Activated naive CD8-positive, alpha-beta T cell treated with anti-CD3 and anti-CD28 coated beads, Interleukin-2, amount 50 U/mL, for 16 hours (primary cell): ENCODE data around the gene EP300.
"Not testable (repeated sequence)": the region's sequence is repeated elsewhere in the genome, so short reads cannot be mapped to it uniquely, and the experiment has no call there.

Experiments used
- DNase-seq: peaks from one replicate; pipeline ENCODE4 v3.0.0-alpha.2; 2020; ENCODE audit warnings: low read depth, low spot score

EP300 gene

DNA sequence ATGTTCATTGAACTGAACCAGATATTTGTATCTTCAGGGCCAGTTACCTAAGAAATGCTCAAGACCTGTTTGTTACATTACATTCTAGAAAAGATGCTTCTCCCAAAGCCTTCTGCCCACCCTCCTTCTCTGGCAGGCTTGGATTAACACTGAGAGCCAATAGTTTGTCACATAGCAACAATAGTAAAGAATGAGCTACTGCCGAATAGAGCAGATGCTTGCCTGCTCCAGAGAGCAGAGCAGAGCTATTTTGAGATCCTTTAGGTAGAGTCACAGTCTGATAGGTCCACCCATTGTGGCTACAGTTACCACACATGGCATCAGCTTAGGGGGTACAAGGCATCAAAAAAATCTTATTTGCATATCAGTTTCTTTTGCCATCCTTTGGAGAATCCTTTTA is 13.5 kb upstream of the EP300 start:
- no peak for DNase-seq

DNA sequence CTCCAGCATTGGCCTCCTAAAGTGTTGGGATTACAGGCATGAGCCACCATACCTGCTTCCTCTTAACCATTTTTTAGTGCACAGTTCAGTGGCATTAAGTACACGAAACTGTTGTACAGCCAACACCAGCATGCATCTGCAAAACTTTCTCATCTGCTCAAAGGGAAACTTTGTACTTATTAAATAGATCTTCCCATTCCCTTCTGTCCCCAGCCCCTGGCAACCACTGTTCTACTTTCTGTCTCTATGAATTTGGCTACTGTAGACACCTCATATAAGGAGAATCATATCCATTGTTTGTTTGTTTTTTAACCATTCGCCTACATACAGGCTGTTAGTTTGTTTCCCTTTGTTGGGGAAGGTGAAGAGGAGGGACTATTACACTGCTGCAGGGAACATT is 6.5 kb upstream of the EP300 start:
- no peak for DNase-seq

DNA sequence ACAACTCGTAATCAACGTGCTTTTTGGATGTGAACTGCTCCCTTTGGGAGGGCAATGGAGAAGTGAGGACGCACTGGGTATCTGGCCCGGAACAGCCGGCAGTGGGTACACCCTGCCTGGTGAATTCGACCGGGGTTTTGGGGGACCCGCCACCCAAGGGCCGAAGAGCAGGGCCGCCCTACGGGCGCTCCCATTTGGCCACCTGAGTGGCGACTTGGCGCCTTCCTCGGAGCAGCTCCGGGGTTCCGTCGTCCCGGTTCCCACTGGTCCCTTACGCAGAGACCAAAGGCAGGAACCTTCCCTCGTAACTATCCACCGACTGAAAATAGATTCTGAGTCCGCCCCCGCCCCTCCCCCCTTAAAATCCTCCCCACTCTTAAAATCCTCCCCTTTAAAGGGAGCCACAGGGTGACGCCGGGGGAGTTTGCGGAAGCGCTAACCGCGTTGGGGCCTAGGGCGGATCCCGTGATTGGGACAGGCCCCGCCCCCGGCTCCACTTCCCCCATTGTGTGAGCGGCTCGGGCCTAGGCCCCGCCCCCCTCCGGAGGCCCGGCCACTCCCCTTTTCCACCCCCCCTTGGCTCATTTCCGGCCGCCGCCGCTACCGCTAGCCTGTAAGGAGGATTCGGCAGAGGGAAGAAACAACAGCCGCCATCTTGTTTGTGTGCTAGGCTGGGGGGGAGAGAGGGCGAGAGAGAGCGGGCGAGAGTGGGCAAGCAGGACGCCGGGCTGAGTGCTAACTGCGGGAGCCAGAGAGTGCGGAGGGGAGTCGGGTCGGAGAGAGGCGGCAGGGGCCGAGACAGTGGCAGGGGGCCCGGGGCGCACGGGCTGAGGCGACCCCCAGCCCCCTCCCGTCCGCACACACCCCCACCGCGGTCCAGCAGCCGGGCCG is 1.0 kb upstream of the EP300 start:
- DNase-seq, result peak; percentile 99

DNA sequence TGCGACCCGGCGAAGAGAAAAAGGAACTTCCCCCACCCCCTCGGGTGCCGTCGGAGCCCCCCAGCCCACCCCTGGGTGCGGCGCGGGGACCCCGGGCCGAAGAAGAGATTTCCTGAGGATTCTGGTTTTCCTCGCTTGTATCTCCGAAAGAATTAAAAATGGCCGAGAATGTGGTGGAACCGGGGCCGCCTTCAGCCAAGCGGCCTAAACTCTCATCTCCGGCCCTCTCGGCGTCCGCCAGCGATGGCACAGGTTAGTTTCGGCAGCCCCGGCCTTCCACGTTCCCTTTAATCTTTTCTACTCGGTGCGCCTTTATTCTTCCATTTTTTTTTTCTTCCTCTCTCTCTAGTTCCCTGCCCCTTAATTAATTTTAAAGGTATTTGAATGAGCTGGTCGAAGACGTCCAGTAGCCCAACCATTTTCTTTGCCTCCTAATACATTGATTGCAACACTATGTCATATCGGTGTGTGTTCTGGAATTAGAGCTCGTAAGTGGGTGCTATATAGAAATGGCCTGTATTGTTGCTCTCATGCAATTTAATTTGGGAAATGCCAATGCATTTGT is 537 bp downstream of the EP300 start:
- DNase-seq, result no peak

DNA sequence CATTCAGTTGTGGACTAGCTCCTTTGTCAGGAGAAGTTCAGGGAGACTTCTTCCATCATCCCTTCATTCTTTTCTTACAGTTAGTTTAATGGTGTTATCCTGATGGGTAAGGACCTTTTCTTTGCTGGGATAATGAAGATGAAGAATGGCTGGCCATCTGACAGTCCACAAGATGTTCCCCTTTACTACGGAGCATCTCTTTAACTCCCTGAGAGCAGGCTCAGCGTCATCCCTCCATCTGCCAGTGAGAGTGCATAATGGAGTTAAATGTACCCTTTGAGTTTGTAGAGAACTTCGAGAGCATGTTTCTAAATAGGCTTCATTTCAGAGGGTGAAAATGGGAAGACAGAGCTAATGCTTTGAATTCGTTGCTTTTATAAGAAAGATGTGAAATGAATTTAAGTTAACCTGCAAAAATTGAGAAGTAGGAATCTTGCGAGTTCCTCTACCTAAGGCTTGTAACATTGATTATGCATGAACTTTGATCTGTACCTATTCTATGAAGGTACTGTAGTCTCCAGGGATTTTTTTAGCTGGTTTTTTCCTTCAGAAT is 1.7 kb downstream of the EP300 start:
- no peak for DNase-seq

DNA sequence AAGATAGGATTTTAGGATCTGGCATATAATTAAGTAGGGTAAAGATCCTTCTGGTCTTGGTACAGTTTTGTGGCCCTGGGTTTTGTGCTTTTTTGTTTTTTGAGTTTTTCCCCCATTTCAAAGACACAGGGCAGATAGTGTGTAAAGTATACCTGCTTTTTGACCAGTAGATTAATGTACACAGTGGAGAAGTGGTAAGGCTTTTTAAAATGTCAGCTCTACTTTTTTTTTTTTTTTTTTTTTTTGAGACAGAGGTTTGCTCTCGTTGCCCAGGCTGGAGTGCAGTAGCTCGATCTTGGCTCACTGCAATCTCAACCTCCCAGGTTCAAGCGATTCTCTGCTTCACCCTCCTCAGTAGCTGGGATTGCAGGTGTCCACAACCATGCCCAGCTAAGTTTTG is 4.0 kb downstream of the EP300 start:
- no peak for DNase-seq

DNA sequence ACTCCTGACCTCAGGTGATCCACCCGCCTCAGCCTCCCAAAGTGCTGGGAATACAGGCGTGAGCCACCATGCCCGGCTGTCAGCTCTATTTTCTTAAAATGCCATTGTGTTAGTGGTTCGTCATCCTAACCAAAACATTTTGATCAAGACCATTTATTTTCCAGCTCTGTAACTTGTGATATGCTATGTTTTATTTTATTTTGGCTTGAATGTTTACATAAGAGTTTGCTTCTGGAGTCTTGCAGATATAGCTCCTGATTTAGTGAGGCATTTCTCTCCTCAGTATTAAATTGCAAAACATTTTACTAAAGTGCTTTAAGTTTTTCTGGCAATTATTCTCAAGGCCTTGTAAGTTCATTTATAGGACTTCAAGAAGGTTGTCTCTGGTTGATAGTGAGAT is 4.4 kb downstream of the EP300 start:
- DNase-seq, result no peak

DNA sequence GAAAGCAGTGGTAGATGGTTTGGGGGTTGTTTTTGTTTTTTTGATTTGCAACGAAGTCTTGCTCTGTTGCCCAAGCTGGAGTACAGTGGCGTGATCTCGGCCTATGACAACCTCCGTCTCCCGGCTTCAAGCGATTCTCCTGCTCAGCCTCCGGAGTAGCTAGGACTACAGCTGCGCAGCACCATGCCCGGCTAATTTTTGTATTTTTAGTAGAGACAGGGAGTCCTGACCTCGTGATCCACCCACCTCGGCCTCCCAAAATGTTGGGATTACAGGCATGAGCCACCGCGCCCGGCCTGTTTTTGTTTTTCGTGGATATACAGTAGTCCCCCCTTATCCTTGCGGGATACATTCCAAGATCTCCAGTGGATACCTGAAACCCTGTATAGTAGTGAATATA is 6.6 kb downstream of the EP300 start:
- no peak for DNase-seq

DNA sequence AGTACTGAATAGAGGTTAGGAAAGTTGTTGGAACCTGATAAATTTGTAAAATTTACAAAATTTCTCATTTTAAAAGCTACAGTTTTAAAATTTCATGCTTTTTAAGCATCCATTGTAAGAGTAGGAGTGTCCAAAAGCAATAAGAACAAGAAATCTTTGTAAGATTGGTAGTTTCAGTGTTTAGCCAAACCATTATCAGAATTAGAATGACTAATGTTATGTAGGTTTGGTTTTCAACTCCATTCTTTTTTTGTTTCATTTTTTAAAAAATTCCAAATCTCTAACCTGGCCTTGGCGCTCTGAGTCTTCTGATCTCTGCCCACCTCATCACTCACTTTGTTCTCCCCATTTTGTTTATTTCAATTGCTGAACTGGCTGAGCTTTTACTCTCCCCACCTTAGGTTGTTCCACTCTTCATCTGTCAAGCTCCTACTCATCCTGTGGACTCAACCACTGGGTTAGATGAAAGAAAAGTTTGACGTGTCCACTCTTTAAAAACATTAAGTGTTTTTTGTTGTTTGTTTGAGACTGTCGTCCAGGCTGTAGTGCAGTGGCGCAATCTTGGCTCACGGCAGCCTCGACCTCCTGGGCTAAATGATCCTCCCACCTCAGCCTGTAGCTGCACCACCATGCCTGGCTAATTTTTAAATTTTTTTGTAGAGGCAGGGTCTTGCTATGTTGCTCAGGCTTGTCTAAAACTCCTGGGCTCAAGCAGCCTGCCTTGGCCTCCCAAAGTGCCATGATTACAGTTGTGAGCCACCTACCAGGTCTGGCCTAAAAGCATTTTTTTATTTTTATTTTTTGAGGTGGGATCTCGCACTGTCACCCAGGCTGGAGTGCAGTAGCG is 14.0 kb downstream of the EP300 start:
- DNase-seq, result no peak

DNA sequence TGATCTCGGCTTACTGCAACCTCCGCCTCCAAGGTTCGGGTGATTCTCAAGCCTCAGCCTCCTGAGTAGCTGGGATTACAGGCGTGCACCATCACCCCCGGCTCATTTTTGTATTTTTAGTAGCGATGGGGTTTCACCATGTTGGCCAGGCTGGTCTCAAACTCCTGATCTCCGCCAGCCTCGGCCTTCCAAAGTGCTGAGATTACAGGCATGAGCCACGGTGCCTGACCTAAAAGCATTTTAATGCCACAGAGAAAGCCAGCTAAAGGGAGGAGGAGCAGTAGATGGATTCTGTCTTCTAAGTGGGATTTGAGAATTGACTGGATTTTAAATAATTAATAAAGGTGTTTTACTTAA is 14.6 kb downstream of the EP300 start:
- DNase-seq, result not testable (repeated sequence)

DNA sequence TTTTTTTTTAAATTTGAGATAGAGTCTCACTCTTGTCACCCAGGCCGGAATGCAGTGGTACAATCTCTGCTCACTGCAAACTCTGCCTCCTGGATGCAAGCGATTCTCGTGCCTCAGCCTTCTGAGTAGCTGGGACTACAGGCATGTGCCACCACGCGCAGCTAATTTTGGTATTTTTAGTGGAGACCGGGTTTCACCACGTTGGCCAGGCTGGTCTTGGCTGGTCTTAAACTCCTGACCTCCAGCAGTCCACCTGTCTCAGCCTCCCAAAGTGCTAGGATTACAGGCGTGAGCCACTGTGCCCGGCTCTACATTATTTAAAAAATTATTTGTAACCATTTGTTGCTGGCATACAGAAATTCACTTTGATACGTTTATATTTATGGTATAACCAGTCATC is 18.6 kb downstream of the EP300 start:
- DNase-seq, result no peak

DNA sequence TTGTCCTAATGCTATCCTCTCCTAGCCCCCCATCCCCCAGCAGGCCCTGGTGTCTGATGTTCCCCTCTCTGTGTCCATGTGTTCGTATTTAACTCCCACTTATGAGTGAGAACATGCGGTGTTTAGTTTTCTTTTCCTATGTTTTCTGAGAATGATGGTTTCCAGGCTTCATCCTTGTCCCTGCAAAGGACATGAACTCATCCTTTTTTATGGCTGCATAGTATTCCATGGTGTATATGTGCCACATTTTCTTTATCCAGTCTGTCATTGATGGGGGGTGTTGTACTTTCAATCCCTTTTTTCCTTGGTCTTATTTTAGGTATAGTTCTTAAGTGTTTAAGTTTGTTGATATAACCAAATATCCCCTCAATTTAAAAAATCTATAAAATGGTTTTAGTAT is 23.9 kb downstream of the EP300 start:
- DNase-seq, result no peak

DNA sequence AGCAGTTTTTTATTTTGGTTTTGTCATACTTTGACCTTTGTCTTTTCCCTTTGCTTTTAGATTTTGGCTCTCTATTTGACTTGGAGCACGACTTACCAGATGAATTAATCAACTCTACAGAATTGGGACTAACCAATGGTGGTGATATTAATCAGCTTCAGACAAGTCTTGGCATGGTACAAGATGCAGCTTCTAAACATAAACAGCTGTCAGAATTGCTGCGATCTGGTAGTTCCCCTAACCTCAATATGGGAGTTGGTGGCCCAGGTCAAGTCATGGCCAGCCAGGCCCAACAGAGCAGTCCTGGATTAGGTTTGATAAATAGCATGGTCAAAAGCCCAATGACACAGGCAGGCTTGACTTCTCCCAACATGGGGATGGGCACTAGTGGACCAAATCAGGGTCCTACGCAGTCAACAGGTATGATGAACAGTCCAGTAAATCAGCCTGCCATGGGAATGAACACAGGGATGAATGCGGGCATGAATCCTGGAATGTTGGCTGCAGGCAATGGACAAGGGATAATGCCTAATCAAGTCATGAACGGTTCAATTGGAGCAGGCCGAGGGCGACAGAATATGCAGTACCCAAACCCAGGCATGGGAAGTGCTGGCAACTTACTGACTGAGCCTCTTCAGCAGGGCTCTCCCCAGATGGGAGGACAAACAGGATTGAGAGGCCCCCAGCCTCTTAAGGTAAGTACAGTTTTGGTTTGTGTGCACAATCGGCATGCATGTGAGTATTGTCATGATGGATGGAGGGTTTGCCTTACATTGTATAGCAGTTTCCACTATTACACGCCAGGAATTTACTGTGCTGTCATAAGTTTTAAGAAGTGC is 25.0 kb downstream of the EP300 start:
- DNase-seq, result no peak

DNA sequence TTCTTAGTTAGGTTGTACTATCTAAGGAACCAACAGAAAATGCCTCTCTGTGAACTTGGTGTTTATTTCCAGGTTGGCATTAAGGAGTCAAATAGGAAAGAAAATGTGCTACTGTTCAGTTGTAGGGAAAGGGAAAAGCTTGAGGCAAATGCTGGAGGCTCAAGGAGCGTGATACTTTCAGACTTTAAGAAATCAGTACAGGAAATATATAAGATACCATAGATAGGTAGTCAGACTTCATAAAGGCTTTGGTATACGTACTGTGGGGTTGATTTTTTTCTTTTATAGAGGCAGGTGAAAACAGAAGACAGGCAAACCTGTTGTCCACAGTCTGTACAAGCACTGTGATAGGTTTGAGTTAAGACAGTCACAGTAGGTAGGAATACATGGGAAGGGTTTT is 30.8 kb downstream of the EP300 start:
- no peak for DNase-seq

DNA sequence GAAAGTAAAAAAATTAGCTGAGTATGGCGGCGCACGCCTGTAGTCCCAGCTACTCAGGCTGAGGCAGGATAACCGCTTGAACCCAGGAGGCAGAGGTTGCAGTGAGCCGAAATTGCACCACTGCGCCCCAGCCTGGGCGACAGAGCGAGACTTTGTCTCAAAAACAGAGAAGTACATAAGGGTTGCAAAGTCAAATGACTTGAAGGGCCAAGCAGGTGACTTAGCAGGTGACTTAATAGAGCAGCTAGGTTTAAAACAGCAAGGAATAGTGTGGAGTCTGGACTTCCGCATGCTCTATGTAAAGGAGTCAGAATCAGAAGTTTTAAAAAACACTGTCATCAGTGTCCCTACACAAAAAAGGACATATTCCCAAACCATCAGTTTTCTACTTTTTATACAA is 31.7 kb downstream of the EP300 start:
- no peak for DNase-seq

DNA sequence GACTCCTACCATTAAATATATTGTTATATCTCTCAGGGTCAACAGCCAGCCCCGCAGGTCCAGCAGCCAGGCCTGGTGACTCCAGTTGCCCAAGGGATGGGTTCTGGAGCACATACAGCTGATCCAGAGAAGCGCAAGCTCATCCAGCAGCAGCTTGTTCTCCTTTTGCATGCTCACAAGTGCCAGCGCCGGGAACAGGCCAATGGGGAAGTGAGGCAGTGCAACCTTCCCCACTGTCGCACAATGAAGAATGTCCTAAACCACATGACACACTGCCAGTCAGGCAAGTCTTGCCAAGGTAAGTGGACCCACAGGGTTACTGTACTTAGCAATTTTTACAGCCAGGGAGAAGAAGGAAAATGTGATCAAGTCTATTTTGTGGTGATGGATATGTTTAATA is 35.1 kb downstream of the EP300 start:
- no peak for DNase-seq

DNA sequence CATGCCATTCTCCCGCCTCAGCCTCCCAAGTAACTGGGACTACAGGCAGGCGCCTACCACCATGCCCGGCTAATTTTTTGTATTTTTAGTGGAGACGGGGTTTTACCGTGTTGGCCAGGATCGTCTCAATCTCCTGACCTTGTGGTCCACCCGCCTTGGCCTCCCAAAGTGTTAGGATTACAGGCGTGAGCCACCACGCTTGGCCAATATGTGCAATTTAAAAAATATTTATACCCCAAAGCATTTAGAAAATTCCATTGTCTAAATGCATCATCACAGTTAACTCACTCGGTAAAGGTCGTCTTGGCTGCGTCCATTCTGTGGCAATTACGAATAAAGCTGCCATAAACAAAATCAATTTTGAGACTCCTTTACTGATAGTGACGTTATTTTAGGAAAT is 36.2 kb downstream of the EP300 start:
- DNase-seq, result no peak

DNA sequence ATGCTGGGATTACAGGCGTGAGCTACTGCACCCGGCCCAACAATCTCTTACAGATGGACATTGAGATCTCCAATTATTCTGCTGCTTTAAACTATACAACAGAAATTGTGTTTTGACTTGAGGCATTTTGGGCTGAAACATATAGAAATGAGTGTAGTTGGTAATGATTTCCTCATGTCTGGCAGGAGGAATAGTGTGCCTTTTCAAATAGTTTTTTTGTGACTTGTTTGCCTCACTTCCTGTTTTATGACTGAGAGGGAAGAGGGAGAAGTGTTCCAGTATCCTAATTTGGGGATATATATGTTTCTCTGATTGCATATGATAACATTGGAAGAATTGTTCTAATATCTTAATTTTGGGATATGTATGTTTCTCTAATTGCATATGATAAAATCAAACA is 40.2 kb downstream of the EP300 start:
- DNase-seq, result no peak

DNA sequence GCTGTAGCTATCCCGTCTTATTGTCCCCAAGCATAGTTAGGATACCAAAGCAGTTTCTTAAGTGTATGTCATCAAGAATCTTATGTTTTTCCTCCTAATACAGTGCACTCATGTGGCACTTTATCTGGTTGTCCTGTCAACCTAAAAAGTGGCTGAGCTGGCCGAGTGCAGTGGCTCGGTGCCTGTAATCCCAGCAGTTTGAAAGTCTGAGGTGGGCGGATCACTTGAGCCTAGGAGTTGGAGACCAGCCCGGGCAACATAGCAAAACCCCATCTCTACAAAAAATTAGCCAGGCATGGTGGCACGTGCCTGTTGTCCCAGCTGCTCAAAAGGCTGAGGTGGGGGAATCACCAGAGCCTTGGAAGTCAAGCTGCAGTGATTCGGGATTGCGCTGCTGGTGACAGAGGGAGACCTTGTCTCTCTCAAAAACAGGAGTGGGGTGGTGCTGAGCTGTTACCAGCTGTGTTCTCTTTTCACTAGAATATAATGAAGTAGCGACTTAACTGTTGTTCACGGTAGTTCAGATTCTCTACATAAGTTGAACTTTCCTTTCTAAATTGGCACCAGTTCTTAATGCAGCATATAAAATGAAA is 48.1 kb downstream of the EP300 start:
- DNase-seq, result no peak

DNA sequence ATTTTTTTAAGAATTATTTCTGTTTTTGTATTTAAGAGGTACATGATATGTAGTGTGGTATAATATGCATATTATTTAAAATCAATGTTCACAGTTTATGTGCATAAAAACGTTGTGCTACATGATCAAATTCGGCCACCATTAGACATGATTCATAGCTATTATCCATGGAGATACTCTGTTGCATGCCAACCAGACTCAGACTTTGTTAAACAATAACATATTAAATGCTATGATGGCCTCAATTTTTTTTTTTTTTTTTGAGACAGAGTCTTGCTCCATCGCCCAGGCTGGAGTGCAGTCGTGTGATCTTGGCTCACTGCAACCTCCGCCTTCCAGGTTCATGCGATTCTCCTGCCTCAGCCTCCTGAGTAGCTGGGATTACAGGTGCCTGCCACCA is 53.5 kb downstream of the EP300 start:
- DNase-seq, result not testable (repeated sequence)

DNA sequence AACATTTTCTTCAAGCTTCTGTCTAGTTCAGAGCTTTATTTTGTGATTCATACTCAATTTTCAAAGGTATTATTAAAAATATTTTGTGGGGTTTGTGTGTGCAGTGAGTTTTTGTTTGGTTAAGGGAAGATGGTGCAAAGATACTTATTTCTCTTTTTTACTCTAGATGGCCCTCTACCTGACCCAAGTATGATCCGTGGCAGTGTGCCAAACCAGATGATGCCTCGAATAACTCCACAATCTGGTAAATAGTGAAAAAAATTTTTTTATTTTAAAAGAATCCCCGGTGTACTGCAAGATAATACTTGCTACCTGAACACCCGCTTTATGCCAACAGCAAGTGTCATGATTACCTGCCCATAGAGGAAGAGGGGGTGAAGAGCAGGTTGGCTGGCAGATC is 54.2 kb downstream of the EP300 start:
- DNase-seq, result no peak
